Hepatocyte (in vitro differentiated cells): ENCODE results near the gene ILRUN. TPM values are rescaled to one million over a fixed set of nuclear protein-coding genes. Genes with fewer than 3 reads are reported as not detected.
A peak's percentile ranks its signal among the peaks of the same experiment; 100 is the strongest.
"Not testable (repeated sequence)": the region's sequence is repeated elsewhere in the genome, so short reads cannot be mapped to it uniquely, and the experiment has no call there.

Experiments used
- DNase-seq: peaks from one replicate; pipeline ENCODE4 v3.0.0-alpha.2; 2016; ENCODE audit warnings: low spot score
- H2AFZ ChIP-seq: fragments of 200-600 bp; sonication (generic); 2 replicates; pipeline ENCODE4 v1.6.0; 2016; ENCODE audit warnings: antibody characterized with exemption, mild to moderate bottlenecking
- H3K27ac ChIP-seq: fragments of 200-600 bp; sonication (generic); 2 replicates; pipeline ENCODE4 v1.5.1; 2016; ENCODE audit warnings: mild to moderate bottlenecking
- H3K27me3 ChIP-seq: fragments of 200-600 bp; sonication (generic); 2 replicates; pipeline ENCODE4 v1.6.1; 2016
- H3K36me3 ChIP-seq: fragments of 200-600 bp; sonication (generic); replicated peaks from 2 replicates; pipeline ENCODE4 v1.5.1; 2016; ENCODE audit warnings: low read depth; ENCODE audit not compliant: insufficient read depth
- H3K4me1 ChIP-seq: fragments of 200-600 bp; sonication (generic); 2 replicates; pipeline ENCODE4 v1.5.1; 2016; ENCODE audit warnings: mild to moderate bottlenecking, moderate library complexity; ENCODE audit not compliant: insufficient read depth
- H3K4me2 ChIP-seq: fragments of 200-600 bp; sonication (generic); 2 replicates; pipeline ENCODE4 v1.6.0; 2016
- H3K4me3 ChIP-seq: fragments of 200-600 bp; sonication (generic); 2 replicates; pipeline ENCODE4 v1.5.1; 2016; ENCODE audit warnings: mild to moderate bottlenecking
- H3K79me2 ChIP-seq: fragments of 200-600 bp; sonication (generic); 2 replicates; pipeline ENCODE4 v1.6.0; 2017; ENCODE audit warnings: mild to moderate bottlenecking
- H3K9me2 ChIP-seq: fragments of 200-600 bp; sonication (generic); replicated peaks from 2 replicates; pipeline ENCODE4 v1.6.0; 2017; ENCODE audit warnings: mild to moderate bottlenecking; ENCODE audit not compliant: insufficient read depth
- H3K9me3 ChIP-seq: fragments of 200-600 bp; sonication (generic); 2 replicates; pipeline ENCODE4 v1.5.1; 2016; ENCODE audit warnings: low read depth, mild to moderate bottlenecking
- H4K20me1 ChIP-seq: fragments of 200-600 bp; sonication (generic); 2 replicates; pipeline ENCODE4 v1.6.0; 2016; ENCODE audit warnings: mild to moderate bottlenecking; ENCODE audit not compliant: insufficient read depth, poor library complexity, severe bottlenecking
- EZH2 ChIP-seq: fragments of 200-600 bp; sonication (generic); IDR thresholded peaks from 2 replicates; pipeline ENCODE4 v1.6.1; 2016; ENCODE audit warnings: antibody characterized with exemption, mild to moderate bottlenecking, borderline replicate concordance
- EZH2phosphoT487 ChIP-seq: fragments of 200-600 bp; sonication (generic); IDR thresholded peaks from one replicate; pipeline ENCODE4 v1.6.1; 2018; ENCODE audit warnings: antibody characterized with exemption, mild to moderate bottlenecking, low read depth, moderate library complexity; ENCODE audit not compliant: unreplicated experiment, severe bottlenecking
- WGBS: methylation state at CpG from one replicate; pipeline ENCODE4 v1.1.6; 2016; ENCODE audit warnings: low lambda C conversion rate; ENCODE audit errors: missing lambda C conversion rate; 5-methylcytosine and 5-hydroxymethylcytosine counted together
- polyA plus RNA-seq: library from polyadenylated mRNA; unstranded; fragments of >200 nt; fragmentation: Nextera tagmentation; extraction: Ambion mirVana; gene quantifications from 2 replicates; pipeline ENCODE4 v1.2.1, GENCODE V29; 2016
- total RNA-seq: library from RNA; depleted of rRNA; stranded (reverse); fragments of >200 nt; gene quantifications from 2 replicates; pipeline ENCODE4 v1.2.3, GENCODE V29; 2014
- TF ChIP-seq, protein P1 (sequence below): fragments of 200-600 bp; sonication (generic); IDR thresholded peaks from 2 replicates; pipeline ENCODE4 v1.5.1; 2016; ENCODE audit warnings: antibody characterized with exemption, mild to moderate bottlenecking; ENCODE audit not compliant: poor library complexity

The ILRUN gene
- total and polyA plus RNA-seq, 2 experiments from 2014 or later = 12.7 to 61.3 TPM

DNA sequence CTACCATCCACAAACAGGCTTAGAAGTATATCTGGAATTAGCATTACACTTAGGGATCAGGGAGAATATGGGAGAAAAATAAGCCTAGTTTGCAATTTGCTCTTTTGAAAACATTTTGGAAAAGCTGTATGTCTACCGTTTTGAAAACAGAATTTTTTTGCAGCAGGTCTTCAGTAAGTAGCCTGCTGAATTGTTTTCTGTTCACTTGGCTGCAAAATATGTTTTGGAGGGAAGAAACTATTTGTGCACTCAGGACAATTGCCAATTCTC lies 39.6 kb downstream of the ILRUN start:
- no peak overlapping the region for H3K4me3 ChIP-seq
- H3K4me2 ChIP-seq = peak overlapping the region; percentile 74
- 67% methylated on average over 1 of the region's 1 CpG for WGBS
- no peaks in the 10 kb centered on the region for H3K9me2 ChIP-seq
- no peak for TF ChIP-seq EZH2phosphoT487
- TF ChIP-seq, protein P1, sequence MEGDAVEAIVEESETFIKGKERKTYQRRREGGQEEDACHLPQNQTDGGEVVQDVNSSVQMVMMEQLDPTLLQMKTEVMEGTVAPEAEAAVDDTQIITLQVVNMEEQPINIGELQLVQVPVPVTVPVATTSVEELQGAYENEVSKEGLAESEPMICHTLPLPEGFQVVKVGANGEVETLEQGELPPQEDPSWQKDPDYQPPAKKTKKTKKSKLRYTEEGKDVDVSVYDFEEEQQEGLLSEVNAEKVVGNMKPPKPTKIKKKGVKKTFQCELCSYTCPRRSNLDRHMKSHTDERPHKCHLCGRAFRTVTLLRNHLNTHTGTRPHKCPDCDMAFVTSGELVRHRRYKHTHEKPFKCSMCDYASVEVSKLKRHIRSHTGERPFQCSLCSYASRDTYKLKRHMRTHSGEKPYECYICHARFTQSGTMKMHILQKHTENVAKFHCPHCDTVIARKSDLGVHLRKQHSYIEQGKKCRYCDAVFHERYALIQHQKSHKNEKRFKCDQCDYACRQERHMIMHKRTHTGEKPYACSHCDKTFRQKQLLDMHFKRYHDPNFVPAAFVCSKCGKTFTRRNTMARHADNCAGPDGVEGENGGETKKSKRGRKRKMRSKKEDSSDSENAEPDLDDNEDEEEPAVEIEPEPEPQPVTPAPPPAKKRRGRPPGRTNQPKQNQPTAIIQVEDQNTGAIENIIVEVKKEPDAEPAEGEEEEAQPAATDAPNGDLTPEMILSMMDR = no peak
- no peak for TF ChIP-seq EZH2
- DNase-seq = peak; percentile 16
- H3K27me3 ChIP-seq = no peaks in the 10 kb centered on the region
- H3K27ac ChIP-seq = peak overlapping the region; percentile 78
- H2AFZ ChIP-seq = no peak overlapping the region
- peaks cover 24% of the 10 kb centered on the region for H3K4me1 ChIP-seq
- no peaks in the 10 kb centered on the region for H3K9me3 ChIP-seq
- peaks cover 6% of the 10 kb centered on the region for H4K20me1 ChIP-seq
- H3K79me2 ChIP-seq = peaks cover 88% of the 10 kb centered on the region
- no peaks in the 10 kb centered on the region for H3K36me3 ChIP-seq

DNA sequence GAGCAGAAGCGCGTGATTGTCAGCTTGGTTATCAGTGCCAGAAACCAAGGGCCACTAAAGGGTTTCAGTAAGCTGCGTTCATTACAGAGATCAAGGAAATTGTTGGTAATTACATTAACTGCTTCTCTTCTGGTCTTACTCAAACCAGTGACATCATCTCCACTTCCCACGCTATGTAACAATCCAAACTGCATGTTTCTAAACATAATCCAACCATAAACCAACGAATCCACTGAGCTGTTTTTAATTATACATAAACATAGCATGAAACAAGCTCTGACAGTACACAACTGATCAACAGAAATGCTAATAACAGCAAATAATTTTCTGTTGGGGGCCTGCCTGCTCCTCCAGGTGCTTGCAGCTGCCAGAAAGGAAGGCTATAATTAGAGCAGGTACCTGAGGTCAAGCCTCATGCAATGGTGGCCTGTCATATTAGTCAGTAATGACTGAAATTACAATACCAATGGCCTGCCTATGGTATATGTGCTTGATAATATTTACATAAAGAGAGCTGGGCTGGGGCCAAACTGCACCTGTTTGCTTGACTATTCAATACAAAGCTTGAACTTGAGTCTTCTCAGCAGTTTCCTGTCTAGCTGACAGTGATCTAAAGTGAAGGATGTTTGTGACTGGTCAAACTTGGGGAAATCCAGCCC lies 40.1 kb downstream of the ILRUN start:
- H3K9me2 ChIP-seq = no peaks in the 10 kb centered on the region
- no peaks in the 10 kb centered on the region for H3K9me3 ChIP-seq
- peaks cover 24% of the 10 kb centered on the region for H3K4me1 ChIP-seq
- TF ChIP-seq, protein P1 = no peak
- TF ChIP-seq EZH2phosphoT487 = no peak
- TF ChIP-seq EZH2 = no peak
- peak overlapping the region; percentile 78 for H3K27ac ChIP-seq
- H3K4me2 ChIP-seq = peak overlapping the region; percentile 74
- no peak overlapping the region for H3K4me3 ChIP-seq
- WGBS = 36% methylated on average over 5 of the region's 5 CpGs
- peaks cover 88% of the 10 kb centered on the region for H3K79me2 ChIP-seq
- H4K20me1 ChIP-seq = peaks cover 6% of the 10 kb centered on the region
- no peaks in the 10 kb centered on the region for H3K27me3 ChIP-seq
- no peaks in the 10 kb centered on the region for H3K36me3 ChIP-seq
- H2AFZ ChIP-seq = no peak overlapping the region
- DNase-seq = peak; percentile 31

DNA sequence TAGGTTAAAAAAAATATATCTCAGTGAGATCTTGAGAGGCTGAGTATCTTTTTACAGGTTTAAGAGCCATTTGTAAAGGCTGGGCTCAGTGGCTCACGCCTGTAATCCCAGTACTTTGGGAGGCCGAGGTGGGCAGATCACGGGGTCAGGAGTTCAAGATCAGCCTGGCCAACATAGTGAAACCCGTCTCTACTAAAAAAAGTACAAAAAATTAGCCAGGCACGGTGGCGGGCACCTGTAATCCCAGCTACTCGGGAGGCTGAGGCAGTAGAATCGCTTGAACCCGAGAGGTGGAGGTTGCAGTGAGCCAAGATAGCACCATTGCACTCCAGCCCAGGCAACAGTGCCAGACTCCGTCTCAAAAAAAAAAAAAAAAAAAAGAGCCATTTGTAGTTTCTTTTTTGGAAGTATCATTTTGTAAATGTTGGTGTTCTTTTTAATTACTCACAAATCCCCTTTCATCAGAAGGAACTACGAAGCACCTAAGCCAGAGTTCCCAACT lies 40.6 kb downstream of the ILRUN start:
- not testable (repeated sequence) for H2AFZ ChIP-seq, H3K36me3 ChIP-seq, H3K9me3 ChIP-seq, DNase-seq, H3K9me2 ChIP-seq, H3K4me3 ChIP-seq, H3K27me3 ChIP-seq, H4K20me1 ChIP-seq
- H3K4me1 ChIP-seq = peaks cover 24% of the 10 kb centered on the region
- WGBS = 84% methylated on average over 10 of the region's 11 CpGs
- H3K79me2 ChIP-seq = peaks cover 88% of the 10 kb centered on the region
- H3K4me2 ChIP-seq = peak overlapping the region; percentile 74
- peak overlapping the region; percentile 78 for H3K27ac ChIP-seq

DNA sequence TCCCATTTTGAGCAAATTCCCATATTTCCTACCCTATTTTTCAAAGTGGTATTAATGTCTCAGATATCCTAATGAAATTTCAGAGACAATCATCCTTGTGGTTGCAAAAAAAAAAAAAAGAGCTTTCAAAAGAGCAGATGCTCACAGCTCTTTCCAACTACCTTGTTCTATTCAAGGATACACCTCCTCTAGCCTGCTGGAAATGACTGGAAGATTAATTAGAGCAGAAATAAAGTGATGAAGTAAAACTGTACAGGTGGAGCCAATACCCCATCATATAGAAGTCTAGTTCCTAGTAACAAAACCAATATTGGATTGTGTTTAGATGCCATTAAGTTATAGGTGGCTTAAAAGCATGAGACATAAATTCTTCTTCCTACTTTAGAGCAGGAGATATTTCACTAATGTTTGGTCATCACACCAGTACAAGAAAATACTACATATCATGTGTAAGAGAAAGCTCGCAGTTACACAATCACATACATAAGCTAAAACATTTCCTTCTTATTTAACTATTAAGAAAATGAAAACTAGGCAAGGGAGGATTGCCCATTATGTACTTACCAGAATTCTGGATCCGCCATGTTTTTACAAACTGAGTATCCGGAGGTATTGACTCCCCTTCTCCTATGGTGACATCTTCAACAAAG lies 42.4 kb downstream of the ILRUN start:
- Histone ChIP-seq H3K4me3 (no peak overlapping the region), H3K27me3 (no peaks in the 10 kb centered on the region), H3K9me3 (no peaks in the 10 kb centered on the region), H3K27ac (no peak overlapping the region), H4K20me1 (peaks cover 6% of the 10 kb centered on the region), H2AFZ (no peak overlapping the region), H3K4me1 (peaks cover 24% of the 10 kb centered on the region), H3K4me2 (no peak overlapping the region), H3K9me2 (no peaks in the 10 kb centered on the region), H3K36me3 (no peaks in the 10 kb centered on the region), H3K79me2 (peaks cover 88% of the 10 kb centered on the region)
- 98% methylated on average over 3 of the region's 3 CpGs for WGBS
- TF ChIP-seq EZH2phosphoT487 (no peak), EZH2 (no peak)
- TF ChIP-seq, protein P1 = no peak
- DNase-seq = no peak
